GM19023 (cell line): ENCODE results near the gene FAM221B.

Experiments used
- ATAC-seq: cut with Tn5 transposase; IDR thresholded peaks from one replicate; pipeline ENCODE4 v1.9.1; 2021; ENCODE audit warnings: mild to moderate bottlenecking, moderate library complexity; ENCODE audit not compliant: unreplicated experiment

Gene FAM221B

DNA sequence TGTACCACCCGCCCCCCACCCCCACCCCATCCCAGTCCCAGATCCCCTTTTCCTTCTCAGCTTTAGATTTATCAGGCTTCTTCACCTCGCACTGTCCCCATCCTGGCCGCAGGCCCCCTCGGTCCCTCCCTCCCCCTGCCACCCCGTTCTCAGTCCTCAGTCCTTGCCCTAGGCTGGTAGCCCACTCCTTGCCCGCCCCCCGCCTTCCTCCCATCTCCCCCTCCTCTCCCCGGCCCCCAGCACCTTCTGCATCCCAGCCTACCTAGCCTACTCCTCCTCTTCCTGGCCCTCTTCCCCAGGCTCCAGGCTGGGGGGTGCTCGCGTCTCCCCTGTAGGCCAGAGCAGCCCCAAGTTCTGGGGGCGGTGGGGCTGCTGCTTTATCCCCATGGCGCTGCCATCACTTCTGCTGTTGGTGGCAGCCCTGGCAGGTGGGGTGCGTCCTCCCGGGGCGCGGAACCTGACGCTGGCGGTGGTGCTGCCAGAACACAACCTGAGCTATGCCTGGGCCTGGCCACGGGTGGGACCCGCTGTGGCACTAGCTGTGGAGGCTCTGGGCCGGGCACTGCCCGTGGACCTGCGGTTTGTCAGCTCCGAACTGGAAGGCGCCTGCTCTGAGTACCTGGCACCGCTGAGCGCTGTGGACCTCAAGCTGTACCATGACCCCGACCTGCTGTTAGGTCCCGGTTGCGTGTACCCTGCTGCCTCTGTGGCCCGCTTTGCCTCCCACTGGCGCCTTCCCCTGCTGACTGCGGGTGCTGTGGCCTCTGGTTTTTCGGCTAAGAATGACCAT lies 36.3 kb downstream of the FAM221B start:
- ATAC-seq, result no peak

DNA sequence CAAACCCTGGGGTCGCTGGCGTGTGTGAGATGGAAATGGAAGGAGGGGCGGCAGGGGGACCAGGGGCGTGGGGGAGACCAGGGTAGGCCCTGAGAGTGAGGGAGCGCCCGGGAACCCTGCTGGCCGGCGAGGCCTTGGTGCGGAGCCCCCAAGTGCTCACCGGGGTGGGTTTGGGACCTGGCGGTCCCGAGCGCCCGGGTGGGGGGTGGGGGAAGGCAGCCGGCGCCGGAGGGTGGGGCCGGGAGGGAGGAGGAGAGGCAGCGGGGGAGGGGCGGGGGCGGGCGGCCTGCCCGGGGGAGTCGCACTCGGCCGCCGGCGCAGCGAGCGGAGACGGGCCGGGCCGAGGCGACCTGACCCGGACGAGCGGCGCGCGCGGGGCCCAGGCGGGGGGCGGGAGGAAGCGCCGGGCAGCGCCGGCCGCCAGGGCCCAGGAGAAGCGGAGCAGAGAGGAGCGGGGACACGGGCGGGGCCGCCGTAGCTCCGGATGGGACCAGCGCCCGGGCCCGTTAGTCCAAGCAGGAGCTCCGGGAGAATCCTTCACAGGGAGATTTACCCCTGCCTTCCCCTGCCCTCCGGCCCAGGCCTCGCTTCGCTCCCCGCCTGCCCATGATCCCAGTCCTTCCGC lies 37.1 kb downstream of the FAM221B start, which contains the start of gene NPR2:
Gene NPR2 (plus strand): TSS at position 295 of the 625 bp plus-strand sequence. CDS start 818 bp downstream, outside the sequence.
- no peak for ATAC-seq

DNA sequence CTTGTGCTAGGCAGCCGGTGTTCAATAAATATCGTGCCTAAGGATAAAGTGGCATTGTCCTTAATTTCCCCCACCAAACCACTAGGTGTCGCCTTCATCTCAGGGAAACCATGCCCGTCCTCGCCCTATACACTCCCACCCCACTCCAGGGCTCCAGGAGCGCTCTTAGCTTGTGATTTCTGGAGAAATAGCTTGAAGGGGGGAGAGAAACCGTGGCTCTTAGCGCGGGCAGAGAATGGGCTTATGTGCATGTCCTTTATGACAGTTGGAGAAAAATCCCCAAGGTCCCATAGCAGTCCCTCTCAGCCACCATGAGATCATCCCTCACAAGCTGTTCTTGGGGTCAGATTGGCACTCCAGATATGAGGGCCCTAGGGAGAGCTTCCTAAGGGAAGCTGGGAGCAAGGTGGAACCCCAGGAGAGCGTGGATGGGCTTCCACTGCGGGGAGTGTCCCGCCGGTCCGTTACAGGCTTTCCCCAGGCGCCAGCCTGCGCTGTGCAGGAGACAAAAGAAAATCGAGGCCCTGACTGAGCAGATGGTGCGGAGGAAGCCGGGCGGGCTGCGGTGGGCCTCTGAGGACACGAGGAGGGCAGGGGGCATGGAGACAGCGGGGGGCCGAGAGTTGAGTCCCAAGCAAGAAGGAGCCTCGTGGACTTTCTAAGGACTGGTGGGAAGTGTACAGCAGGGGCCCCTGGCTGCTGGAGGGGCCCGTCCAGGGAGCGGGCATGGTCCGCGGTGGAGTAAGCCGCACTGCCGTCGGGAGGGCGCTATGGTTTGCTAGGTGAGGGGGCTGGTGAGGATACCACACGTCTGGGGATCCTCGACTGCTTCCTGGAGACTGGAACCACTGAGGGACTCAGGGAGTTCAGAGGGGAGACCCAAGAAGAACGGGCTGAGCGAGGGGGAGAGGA lies 37.9 kb downstream of the FAM221B start:
- ATAC-seq, result no peak

DNA sequence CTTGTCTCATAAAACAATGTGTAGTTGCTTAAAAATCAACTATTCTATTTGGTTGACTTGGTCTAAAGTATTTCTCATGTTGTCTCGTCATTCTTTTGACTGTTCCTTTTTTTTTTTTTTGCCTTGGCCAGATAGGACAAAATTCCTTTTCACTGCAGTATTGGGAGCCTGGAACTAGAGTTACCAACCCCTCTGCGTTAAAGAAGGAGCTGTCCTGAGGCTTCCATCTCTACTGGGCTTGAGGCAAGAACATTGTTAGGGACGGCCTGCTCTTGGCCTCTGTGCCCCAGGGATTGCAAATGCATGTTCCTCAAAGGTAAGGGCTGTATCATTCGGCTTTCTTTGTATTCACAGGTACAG lies 38.5 kb downstream of the FAM221B start:
- ATAC-seq, result no peak

DNA sequence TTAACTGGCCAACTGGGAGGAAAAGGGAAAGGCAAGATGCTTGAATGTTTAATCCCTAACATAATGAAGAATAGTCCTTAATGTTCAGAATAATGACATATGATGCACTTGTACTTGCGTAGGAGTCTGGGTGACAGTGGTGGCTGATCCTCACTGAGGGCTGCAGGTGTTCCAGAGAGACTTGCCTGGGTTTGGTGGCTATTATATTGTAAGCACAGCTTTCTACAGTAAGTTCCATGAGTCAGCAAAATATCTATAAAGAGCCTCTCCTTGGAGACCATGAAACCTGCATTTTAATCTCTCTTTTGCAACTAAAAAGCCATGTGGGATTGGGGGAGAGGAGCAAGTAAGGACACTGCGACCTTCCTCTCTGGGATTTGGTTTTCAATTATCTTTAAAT lies 39.0 kb downstream of the FAM221B start:
- ATAC-seq, result no peak

DNA sequence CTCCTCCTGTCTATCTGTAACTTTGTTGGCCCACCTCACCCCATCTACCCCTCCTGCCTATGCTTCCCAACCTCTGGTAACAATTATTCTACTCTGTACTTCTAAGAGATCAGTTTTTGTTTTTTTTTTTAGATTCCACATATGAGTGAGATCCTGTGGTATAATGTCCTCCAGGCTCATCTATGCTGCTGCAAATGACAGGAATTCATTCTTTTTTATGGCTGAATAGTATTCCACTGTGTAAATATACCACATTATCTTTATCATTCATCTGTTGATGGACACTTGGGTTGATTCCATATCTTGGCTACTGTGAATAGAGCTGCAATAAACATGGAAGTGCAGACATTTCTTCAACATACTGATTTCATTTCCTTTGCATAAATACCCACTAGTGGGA lies 45.1 kb downstream of the FAM221B start:
- no peak for ATAC-seq

DNA sequence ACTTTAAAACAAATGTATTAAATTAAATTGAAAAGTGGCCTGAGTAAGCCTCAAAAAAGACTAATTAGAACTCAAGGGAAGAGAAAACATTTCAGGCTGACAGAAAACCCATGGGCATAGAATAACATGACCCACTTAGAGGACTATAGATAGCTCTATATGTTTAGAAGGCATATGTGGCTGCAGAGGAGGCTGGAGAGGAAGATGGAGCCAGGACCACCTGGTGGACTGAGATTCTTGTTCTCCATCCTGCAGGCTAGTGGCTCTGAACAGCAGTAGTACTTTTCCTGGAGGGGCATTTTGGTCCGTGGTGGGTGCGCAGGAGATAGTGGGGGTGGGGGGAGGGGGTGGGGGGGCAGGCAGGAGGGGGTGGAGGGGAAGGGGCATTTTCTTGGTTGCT lies 47.5 kb downstream of the FAM221B start:
- no peak for ATAC-seq

DNA sequence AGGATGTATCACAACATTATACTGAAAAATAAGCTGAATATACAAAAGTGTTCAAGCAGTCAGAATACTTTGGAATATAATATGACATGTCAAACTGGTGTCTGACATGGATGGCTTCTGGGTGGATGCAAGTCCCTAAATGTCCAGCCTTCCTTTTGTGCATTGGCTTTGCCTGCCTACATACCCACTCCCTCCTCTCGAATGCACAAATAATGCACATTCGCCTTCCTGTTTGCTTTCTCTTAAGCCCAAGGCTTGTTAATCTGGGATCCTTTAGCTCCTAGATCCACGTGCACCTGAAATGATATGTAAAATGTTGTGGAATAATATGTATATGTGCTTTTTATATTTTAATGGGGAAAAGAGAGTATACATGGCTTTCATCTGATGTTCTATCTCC lies 50.0 kb downstream of the FAM221B start:
- no peak for ATAC-seq

DNA sequence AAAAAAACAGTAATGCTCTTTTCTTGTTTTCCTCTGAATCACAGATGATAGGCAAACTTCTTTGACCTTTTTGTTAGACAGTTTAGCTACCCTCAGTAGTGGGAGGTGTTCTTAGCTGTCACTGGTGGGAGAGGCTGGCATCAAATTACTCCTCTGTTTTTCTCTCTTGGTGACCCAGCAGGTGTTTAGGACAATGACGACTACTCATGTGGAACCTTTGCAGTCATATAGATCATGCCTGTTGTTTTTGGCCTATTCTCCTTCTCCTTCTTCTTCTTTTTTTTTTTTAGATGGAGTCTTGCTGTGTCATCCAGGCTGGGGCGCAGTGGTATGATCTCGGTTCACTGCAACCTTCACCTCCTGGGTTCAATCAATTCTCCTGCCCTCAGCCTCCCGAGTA lies 52.5 kb downstream of the FAM221B start:
- no peak for ATAC-seq

DNA sequence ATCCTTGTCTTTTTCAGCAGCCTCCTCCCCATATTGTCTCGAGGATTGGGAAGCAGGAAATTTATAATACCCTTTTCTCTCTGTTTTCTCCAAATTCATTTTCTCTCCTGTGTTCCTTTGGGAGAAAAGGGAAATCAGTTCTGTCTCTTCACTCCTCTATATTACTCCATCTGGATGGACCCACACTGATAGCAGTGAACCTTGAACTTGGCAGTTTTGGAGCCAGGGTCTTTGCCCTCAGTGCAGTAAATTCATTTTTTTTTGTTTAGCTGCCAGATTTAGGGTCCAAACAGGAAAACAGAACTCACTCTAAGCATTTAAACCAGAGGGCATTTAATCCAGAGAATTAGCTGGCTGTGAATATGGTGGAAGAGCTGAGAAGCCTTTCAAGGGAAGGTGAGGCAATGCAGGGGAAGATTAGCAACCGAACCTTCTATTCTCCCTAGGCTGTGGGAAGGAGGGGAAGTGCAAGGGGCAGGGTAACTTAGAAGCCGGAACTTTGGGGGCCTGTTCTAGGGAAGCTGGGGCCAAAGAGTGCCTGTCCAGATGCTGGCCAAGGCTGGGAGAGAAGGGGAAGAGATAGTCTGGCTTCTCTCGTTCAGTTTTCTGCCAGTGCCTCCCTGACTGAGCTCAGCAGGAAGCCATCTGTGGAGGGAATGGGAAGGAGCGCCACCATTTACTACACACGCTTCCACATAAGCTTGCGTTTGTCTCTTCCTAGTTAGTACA lies 53.5 kb downstream of the FAM221B start:
- no peak for ATAC-seq

DNA sequence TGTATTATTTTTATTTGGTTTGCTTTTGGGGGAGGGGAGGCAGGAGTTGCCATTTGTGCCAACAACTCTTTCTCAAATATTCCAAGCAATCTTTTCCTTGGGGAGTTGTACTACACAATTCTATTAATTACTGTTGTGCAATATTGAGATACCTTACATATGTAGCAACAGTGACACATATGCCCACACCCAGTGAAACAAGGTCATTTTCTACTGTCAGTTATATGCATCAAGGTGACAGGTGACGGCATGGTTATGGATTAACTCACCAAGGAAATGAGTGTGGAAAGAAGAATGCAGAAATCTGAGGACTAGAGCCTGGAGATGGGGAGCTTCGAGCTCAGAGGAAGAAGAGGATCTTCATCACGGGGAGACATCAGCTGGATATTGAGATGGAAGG lies 56.6 kb downstream of the FAM221B start:
- no peak for ATAC-seq

DNA sequence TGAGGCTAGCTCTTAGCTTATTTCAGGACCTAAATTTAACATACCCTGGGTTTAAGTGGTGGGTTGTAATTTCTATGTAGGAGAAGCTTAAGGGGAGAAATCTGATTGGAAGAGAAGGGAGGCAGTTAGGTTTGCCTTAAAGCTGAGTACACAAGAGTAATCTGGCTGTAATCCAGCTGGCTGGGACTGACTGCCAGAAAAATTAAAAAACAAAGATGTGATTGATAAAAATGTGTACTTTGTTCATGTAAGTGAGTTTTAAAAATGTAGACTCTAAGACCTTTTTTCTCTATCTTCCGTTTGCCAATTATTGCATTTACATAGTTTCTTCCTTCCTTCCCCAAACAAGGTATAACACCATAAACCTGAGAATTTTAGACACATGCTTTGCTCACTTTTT lies 57.0 kb downstream of the FAM221B start:
- no peak for ATAC-seq

DNA sequence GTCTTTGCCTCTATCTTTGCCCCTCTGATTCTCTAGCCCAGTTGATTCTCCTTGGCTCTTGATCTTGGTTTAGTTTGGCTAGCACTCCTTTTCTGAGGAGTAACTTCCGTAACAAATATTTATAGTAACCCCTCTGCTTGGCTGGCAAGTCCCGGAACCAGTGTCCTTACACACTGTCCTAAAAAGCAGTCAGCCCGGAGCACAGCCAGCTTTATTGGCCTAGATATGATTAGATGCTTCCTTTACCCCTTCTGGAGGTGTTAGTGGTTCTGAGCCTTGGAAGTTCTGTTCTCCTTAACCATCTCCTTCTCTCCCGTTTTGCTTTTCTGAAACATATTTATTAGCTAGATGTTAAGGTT lies 57.5 kb downstream of the FAM221B start:
- no peak for ATAC-seq

DNA sequence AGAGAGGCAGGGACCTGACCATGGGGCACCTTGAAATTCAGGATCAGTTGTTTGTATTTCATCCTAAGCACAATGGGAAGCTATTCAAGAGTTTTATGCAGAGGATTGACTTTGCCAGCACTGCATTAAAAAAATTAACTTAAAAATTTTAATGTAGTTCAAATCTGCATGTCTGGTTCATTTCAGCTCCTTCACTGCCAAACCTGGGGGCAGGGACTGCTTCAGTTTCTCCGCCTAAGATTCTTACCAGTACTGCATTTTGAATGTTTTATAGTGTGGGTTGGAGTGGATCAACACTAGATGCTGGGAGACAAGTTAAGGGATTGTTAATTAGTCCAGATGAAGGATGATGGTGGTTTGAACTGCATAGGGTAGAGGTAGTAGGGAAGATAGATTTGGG lies 58.8 kb downstream of the FAM221B start:
- ATAC-seq, result no peak

DNA sequence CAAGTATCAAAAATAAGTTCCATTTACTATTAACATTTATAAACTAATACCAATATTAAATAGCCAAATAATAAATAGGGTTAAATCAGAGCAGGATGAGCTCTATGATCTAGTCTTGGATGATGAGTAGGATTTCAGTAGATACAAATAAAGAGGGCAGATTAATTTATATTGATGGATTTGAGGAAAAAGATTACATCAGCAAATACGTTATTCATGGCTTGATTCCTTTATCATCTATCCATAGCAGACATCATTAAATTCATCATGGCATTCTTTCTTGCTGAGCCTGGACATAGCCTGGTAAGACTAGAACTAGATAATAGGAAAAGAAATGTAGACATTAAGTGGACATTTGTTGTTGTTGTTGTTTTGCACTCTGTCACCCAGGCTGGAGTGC lies 61.1 kb downstream of the FAM221B start:
- ATAC-seq, result no peak

DNA sequence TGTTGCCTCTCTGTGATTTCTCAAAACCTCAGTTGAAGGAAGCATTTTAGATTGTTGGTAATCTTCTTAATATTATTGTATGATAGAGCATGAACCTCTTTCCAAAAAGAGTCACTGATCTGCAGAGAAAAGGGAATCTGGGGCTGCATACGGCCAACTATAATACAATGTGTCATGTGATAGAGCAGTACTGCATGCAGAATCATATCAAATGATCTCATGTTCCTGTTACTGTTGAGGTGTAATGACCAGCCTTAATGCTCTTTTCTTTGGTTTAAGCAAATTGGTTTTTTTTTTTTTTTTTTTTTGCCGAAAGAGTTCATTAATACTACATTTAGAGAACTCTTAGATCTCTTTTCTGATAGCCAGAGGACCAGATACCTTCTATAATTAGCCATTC lies 61.5 kb downstream of the FAM221B start:
- ATAC-seq, result no peak
